ENCODE results near the gene DAPK2.

GRCh38 chr15:64029633-64030032 is 16.7 kb downstream of the DAPK2 start:
- TF ChIP-seq EZH2 (IDR thresholded peaks at IDR 0.05; ENCODE audit: insufficient read depth, poor library complexity, severe bottlenecking) (no peak), EZH2phosphoT487 (IDR thresholded peaks at IDR 0.05; ENCODE audit: insufficient read depth, low read depth) (no peak)

Measured in GM23248 (cell line).